GM20000 (cell line): ENCODE data around the gene ATP8B4.

ENCODE experiments used
- DNase-seq: peaks from one replicate; pipeline ENCODE4 v3.0.0; 2012; ENCODE audit warnings: low spot score
- TF ChIP-seq, protein P1 (sequence below): IDR thresholded peaks from 2 replicates; pipeline ENCODE4 v1.5.1; 2012; ENCODE audit warnings: mild to moderate bottlenecking, control low read depth; ENCODE audit errors: extremely low read depth, missing control alignments

The ATP8B4 gene

GRCh38 chr15:50042775-50043174 is 76.3 kb downstream of the ATP8B4 start:
- TF ChIP-seq, protein P1, sequence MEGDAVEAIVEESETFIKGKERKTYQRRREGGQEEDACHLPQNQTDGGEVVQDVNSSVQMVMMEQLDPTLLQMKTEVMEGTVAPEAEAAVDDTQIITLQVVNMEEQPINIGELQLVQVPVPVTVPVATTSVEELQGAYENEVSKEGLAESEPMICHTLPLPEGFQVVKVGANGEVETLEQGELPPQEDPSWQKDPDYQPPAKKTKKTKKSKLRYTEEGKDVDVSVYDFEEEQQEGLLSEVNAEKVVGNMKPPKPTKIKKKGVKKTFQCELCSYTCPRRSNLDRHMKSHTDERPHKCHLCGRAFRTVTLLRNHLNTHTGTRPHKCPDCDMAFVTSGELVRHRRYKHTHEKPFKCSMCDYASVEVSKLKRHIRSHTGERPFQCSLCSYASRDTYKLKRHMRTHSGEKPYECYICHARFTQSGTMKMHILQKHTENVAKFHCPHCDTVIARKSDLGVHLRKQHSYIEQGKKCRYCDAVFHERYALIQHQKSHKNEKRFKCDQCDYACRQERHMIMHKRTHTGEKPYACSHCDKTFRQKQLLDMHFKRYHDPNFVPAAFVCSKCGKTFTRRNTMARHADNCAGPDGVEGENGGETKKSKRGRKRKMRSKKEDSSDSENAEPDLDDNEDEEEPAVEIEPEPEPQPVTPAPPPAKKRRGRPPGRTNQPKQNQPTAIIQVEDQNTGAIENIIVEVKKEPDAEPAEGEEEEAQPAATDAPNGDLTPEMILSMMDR: no peak
- DNase-seq: no peak

DNA sequence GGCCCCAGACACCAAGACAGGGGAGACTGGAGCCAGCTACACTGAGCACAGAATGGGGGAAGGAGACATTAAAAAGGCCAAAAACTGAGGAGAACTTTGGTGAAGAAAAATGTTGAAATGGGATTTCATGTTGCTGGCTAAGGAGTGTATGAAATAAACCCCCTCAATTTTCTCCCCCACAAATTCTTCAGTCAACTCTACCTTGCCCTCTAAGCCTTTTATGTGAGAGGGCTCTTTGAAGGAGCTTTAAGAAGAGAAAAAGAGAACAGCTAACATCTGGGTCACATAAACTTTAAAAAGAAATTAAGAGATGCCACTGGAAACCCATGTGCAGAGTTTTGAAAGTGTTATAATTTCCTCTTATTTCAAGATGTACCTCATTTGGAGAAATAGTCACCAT is 88.6 kb downstream of the ATP8B4 start:
- no peak for DNase-seq
- TF ChIP-seq, protein P1: no peak

GRCh38 chr15:50028326-50028725 is 90.7 kb downstream of the ATP8B4 start:
- no peak for DNase-seq
- TF ChIP-seq, protein P1: no peak

GRCh38 chr15:50024281-50024680 is 94.8 kb downstream of the ATP8B4 start:
- TF ChIP-seq, protein P1: no peak
- no peak for DNase-seq

GRCh38 chr15:50018491-50018890 is 100.5 kb downstream of the ATP8B4 start:
- TF ChIP-seq, protein P1: no peak
- no peak for DNase-seq

DNA sequence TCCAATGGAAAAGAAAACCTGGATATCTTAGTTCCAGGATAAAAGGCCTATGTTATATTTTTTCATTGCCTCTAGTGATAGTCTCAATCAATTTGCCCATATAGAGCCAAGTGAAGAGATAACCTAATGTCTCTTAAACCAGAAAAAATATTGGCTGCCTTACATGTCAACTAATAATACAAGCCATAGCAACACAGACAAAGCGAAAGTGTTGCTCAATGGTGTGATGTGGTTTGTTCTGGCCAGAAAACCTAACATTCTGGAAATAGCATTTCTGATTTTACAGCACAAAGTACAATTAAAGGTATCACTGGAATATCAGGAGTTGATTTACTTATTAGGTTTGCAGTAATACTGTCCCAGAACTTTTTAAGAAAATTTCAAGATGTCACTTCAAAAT is 101.5 kb downstream of the ATP8B4 start:
- TF ChIP-seq, protein P1: no peak
- DNase-seq: no peak

DNA sequence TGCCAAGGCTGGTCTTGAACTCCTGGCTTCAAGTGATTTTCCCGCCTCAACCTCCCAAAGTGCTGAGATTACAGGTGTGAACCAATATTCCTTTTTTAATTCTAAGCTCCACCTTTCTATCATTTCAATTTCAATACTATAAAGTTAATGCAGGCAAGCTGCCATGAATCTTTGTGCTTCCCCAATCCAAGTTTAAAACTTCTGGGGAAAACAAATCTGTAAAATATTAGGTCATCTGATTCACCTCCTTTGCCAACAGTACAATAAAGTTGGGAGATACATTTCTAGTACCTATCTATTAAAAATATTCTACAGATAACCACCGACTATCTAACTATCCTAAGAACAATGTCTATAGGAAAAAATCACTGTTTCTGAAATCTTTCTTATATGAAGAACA is 102.1 kb downstream of the ATP8B4 start:
- TF ChIP-seq, protein P1: no peak
- no peak for DNase-seq
